Mesenteric fat pad (tissue), 1 donor: ENCODE data around the gene CD200R1L. TPM values are rescaled to one million over a fixed set of nuclear protein-coding genes. Genes with fewer than 3 reads are reported as not detected.

Source experiments
- DNase-seq: peaks from one replicate; pipeline ENCODE4 v3.0.0-alpha.2; 2020; ENCODE audit warnings: low spot score
- total RNA-seq: library from RNA; stranded (reverse); fragmentation: NEBNext Ultra II Directional; extraction: Animal tissue kit (Norgen Biotek cat#: 25700); gene quantifications from one replicate; pipeline ENCODE4 v1.2.1, GENCODE V29; 2021
- donor health status: DM: yes; HTN: yes; CAD: no.

The CD200R1L gene
- total RNA-seq, 1 donor from 2014 or later = not detected

GRCh38 chr3:112822064-112823055, 24.3 kb downstream of the CD200R1L start:
- no peak for DNase-seq

GRCh38 chr3:112818289-112818688, 28.4 kb downstream of the CD200R1L start:
- DNase-seq = no peak

DNA sequence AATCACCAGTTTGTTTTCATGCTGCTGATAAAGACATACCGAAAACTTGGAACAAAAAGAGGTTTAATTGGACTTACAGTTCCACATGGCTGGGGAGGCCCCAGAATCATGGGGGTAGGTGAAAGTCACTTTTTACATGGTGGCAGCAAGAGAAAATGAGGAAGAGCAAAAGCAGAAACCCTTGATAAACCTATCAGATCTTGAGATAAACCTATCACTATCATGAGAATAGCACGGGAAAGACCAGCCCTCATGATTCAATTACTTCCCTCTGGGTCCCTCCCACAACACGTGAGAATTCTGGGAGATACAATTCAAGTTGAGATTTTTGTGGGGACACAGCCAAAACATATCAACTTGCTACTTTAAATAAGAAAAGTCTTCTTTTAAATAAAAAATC, 28.9 kb downstream of the CD200R1L start:
- DNase-seq = no peak

DNA sequence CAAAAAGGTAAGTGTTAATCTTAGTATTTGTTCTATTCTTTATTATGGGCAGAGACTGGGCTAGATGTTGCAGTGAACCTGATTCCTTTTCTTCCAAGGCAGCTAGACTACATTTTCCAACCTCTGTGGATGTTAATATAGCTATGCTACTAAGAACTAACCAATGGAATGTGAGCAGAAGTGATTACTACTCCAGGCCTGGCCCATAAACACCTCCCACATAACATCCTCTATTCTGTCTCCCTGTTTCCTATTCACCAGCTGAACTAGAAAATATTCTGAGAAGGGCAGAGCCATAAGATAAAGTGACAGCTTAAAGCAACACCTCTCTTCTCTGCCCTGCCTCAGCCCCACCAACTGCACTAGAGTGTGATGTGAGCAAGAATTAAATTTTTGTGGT, 29.4 kb downstream of the CD200R1L start:
- no peak for DNase-seq

- no peak for DNase-seq
Observed at GRCh38 chr3:112815981-112816380, 30.7 kb downstream of the CD200R1L start.

DNA sequence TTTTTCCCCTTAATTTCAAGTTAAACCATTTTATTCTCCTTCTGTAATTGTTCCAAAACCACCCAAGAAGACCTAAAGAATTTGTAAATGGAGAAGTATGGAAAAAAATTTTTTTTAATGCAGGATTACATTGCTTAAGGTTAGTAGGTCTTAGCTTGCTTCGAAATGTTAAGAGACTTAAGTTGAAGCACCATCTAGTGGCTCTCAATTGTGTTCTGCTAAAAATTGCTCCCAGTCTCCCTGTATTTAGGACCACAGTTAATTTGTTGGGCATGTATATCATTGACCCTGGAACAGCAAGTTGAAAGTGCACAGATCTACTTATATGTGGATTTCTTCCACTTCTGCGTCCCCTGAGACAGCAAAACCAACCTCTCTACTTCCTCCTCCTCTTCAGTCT, 32.4 kb downstream of the CD200R1L start:
- no peak for DNase-seq

GRCh38 chr3:112813723-112814171, 32.9 kb downstream of the CD200R1L start:
- no peak for DNase-seq

GRCh38 chr3:112813016-112813415, 33.6 kb downstream of the CD200R1L start:
- no peak for DNase-seq

DNA sequence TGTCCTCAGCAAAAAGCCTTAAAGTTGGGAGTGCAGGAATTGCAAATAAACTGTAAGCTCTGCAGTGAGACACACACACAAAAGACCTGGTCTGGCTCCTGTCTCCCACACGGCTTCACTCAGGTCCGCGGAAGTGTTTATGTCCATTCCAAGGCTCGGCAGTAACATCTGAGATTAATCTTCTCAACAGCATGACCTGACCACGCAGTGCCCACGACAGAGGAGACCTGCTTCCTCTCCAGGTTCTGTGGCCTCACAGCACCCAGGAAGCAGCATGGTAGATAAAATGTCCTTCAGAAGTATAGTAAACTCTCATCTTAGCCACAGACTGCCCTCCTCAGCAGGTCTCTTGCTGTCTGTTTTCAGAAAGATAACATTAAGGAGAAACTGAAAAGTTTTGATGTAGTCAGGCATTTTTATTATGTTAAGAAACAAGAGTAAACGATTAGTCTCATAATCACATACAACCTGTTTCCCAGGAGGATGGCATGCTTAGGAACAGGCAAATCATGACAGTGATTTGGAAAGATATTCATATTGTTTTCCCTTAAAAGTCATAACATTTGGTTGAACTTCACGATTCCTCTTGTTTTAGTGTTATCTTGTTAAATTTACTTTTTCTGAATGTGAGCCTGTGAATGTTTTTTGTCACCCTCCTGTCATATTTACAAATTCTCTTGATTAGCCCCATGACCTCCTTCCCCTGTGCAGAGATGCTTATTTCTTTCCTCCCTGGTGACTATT, 34.6 kb downstream of the CD200R1L start:
- DNase-seq = no peak

GRCh38 chr3:112811131-112811884, 35.4 kb downstream of the CD200R1L start:
- no peak for DNase-seq

GRCh38 chr3:112810561-112810960, 36.1 kb downstream of the CD200R1L start:
- DNase-seq = no peak

- no peak for DNase-seq
Observed at GRCh38 chr3:112808136-112808535, 38.5 kb downstream of the CD200R1L start.

GRCh38 chr3:112807685-112808084, 39.0 kb downstream of the CD200R1L start:
- DNase-seq = no peak

DNA sequence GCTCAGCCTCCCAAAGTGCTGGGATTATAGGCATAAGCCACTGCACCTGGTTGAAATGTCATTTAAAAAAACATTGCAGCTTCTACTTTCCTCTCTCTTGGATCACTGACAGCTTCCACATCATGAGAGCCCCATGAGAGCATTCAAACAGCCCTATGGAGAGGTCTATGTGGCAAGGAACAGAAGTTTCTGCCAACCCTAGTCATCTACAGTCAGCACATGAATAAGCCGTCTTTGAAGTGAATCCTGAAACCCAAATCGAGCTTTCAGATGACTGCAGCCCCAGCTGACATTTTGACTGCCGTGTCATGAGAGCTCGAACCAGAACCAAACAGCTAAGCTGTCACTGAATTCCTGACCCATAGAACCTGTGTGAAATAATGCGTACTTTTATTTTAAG, 39.8 kb downstream of the CD200R1L start:
- DNase-seq = no peak

DNA sequence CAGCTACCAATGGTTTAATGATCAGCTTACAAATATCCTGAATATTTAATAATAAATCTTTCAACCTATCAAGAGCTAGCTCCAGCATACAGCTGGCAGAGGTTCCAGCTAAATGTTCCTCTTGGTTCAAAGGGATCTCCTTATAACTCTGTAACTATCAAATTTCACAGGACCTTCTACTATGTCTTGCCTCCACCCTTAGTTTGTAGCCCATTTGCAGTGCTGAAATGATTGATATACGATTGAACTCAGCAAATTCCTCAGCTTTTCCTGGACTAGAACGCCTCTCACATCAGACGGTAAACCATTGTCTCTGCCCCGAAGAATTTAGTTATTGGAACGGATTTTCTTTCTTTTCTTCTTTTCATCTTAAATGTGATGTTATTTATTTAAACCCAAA, 41.5 kb downstream of the CD200R1L start:
- no peak for DNase-seq

DNA sequence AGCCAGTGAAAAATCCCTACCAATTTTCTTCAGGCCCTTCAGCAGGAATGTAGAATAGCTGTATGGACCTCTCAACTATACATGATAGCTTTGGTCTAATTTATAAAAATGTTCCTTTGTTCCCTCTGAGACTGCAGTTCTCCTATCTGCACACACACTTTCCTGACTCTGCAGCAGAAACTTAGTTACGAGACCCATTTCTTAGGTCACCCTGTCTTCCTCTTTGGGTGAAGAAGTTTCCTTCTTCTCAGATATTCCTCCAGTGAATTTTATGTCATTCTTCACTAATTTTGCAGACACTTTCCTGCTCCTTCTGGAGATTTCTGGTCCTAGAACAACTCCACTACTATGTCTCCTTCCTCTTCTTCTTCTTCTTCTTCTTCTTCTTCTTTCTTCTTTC, 42.6 kb downstream of the CD200R1L start:
- DNase-seq = no peak

- DNase-seq = no peak
Observed at GRCh38 chr3:112803467-112803866, 43.2 kb downstream of the CD200R1L start.

- no peak for DNase-seq
Observed at GRCh38 chr3:112802338-112802737, 44.3 kb downstream of the CD200R1L start.

DNA sequence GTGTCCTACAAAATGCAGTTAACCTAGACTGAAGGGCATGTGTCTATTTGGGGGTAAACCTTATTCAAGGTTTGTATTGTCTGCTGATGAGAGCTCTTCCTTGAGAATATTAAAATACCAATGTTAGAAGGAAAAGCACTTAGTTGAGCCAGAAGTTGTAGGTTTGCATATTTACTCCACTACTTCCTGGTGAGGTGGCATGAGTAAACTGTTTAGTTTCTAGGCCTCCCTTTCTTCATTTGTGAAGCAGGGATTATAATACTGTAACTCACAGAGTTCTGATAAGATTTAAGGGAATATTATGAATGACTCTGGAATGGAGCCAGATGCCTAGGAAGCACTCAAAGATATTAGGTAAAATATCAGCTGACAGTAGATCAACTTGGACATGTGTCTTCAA, 46.7 kb downstream of the CD200R1L start:
- no peak for DNase-seq

GRCh38 chr3:112794622-112795172, 52.0 kb downstream of the CD200R1L start:
- no peak for DNase-seq
